Ovary (tissue), 9 donors: ENCODE measurements around the gene DISP1. TPM values are rescaled to one million over a fixed set of nuclear protein-coding genes. Genes with fewer than 3 reads are reported as not detected.

Experiments
- DNase-seq, 5 donors: peaks; one replicate each; pipeline ENCODE4 v3.0.0-alpha.2; 2019 to 2020
- H3K27ac ChIP-seq, 2 donors: fragments of 200-600 bp; one replicate each; pipeline versions ENCODE4 v1.5.1 to v1.8.0; 2019 to 2022
- H3K27me3 ChIP-seq: fragments of 200-600 bp; one replicate; pipeline ENCODE4 v1.8.0; 2022
- H3K36me3 ChIP-seq: fragments of 200-600 bp; sonication (generic); one replicate; pipeline ENCODE4 v1.5.1; 2019
- H3K4me1 ChIP-seq: one replicate; pipeline ENCODE4 v1.8.1; 2013; ENCODE audit warnings: mild to moderate bottlenecking, moderate library complexity; ENCODE audit not compliant: insufficient read depth
- H3K4me3 ChIP-seq: fragments of 200-600 bp; sonication (generic); one replicate; pipeline ENCODE4 v1.5.1; 2017
- H3K9me3 ChIP-seq, 2 donors: fragments of 200-600 bp in 1 of 2; sonication (generic) in 1 of 2; one replicate each; pipeline versions ENCODE4 v1.5.1 to v1.8.1; 2013 to 2019; ENCODE audit warnings: mild to moderate bottlenecking in 1 of 2, moderate library complexity in 1 of 2
- CTCF ChIP-seq, 3 donors: fragments of 450-650 bp in 2 of 3; fragments of 200-600 bp in 1 of 3; IDR thresholded peaks; one replicate each; pipeline versions ENCODE4 v1.5.1 to v1.8.0; 2016 to 2022; ENCODE audit warnings: antibody characterized with exemption in 3 of 3, mild to moderate bottlenecking in 1 of 3
- EP300 ChIP-seq: sonication (generic); formaldehyde crosslinking; IDR thresholded peaks from one replicate; pipeline ENCODE4 v1.6.1; 2017; ENCODE audit warnings: antibody characterized with exemption
- POLR2A ChIP-seq: fragments of 450-650 bp; IDR thresholded peaks from one replicate; pipeline ENCODE4 v1.6.1; 2017; ENCODE audit warnings: antibody characterized with exemption, mild to moderate bottlenecking, moderate library complexity
- WGBS, 3 donors: extraction: QIAGEN DNeasy Blood & Tissue Kit in 1 of 3; methylation state at CpG; one replicate each; pipeline versions ENCODE4 v1.1.5 to v1.1.7; 2013 to 2017; 5-methylcytosine and 5-hydroxymethylcytosine counted together
- intact Hi-C, 4 donors: fragments of 100-400 bp; cut with DNase I; formaldehyde crosslinking; loops; one replicate each; pipeline versions ENCODE4 v1.11.0 to v1.15.1; 2022 to 2023
- polyA plus RNA-seq, 2 donors: library from polyadenylated mRNA; stranded (reverse); fragments of 200-250 nt in 1 of 2; fragments of 350-450 nt in 1 of 2; fragmentation: Illumina TruSeq in 1 of 2; extraction: RNeasy Lipid Tissue Mini Kit (QIAGEN cat#74804) in 1 of 2; gene quantifications; one replicate each; pipeline ENCODE4 v1.2.3, GENCODE V29; 2013 to 2014
- total RNA-seq, 7 donors: library from RNA; depleted of rRNA in 2 of 7; stranded (reverse); fragments of >200 nt in 2 of 7; fragmentation: NEBNext Ultra II Directional in 3 of 7; extraction: Animal tissue kit (Norgen Biotek cat#: 25700) in 3 of 7; gene quantifications; one replicate each; pipeline versions ENCODE4 v1.1.0 to v1.2.4, GENCODE V29; 2016 to 2023
- donor health status: DM: no; HTN: no; CAD: no; lungs with moderate emphysema.
- donor health status: DM: no; HTN: no; CAD: no.
- donor health status: Bipolar disorder and iron deficiency.
- donor health status: DM: yes; HTN: yes; CAD: no.
- donor health status: DM: no; HTN: no; CAD: no.
- donor health status: DM: yes; HTN: yes; CAD: no.

DISP1 gene
- total and polyA plus RNA-seq, 9 donors: 3.7 to 12.5 (median 6.7) TPM

GRCh38 chr1:222798116-222798515 lies 16.7 kb upstream of the DISP1 start:
- no peak for TF ChIP-seq EP300
- no peak for TF ChIP-seq POLR2A
- no peak for TF ChIP-seq CTCF (IDR thresholded peaks at IDR 0.05)
- H3K9me3 ChIP-seq: no peaks in the 10 kb centered on the region
- H3K27me3 ChIP-seq: no peaks in the 10 kb centered on the region
- H3K4me1 ChIP-seq: no peaks in the 10 kb centered on the region
- no peak overlapping the region for H3K4me3 ChIP-seq
- H3K36me3 ChIP-seq: no peaks in the 10 kb centered on the region
- intact Hi-C loops: loop anchor here in 2 of 4 donors (5.0 to 10.0 kb wide), 2 partner anchors 284 to 887 kb away; no protein-coding TSS in a partner anchor
- no peak overlapping the region for H3K27ac ChIP-seq
- DNase-seq: no peak

GRCh38 chr1:222798975-222799374 lies 15.9 kb upstream of the DISP1 start:
- Histone ChIP-seq H3K9me3 (no peaks in the 10 kb centered on the region), H3K4me3 (no peak overlapping the region), H3K36me3 (no peaks in the 10 kb centered on the region), H3K27me3 (no peaks in the 10 kb centered on the region), H3K27ac (no peak overlapping the region), H3K4me1 (no peaks in the 10 kb centered on the region)
- TF ChIP-seq CTCF (IDR thresholded peaks at IDR 0.05) (no peak), POLR2A (no peak), EP300 (no peak)
- no peak for DNase-seq
- 85 to 94% (median 92%) methylated on average over 4 of the region's 4 CpGs for WGBS, 3 donors
- intact Hi-C loops: loop anchor here in 2 of 4 donors (5.0 to 10.0 kb wide), 2 partner anchors 283 to 886 kb away; no protein-coding TSS in a partner anchor

GRCh38 chr1:222801067-222801466 lies 13.8 kb upstream of the DISP1 start:
- Histone ChIP-seq H3K9me3 (no peaks in the 10 kb centered on the region), H3K4me1 (no peaks in the 10 kb centered on the region), H3K27me3 (no peaks in the 10 kb centered on the region), H3K27ac (no peak overlapping the region), H3K36me3 (no peaks in the 10 kb centered on the region), H3K4me3 (no peak overlapping the region)
- DNase-seq: no peak
- no peak for TF ChIP-seq POLR2A
- no peak for TF ChIP-seq CTCF (IDR thresholded peaks at IDR 0.05)
- TF ChIP-seq EP300: no peak
- intact Hi-C loops: no loop called here
- WGBS, 3 donors: 62 to 66% (median 63%) methylated on average over 4 of the region's 4 CpGs

- 81 to 85% (median 82%) methylated on average over 4 of the region's 4 CpGs for WGBS, 3 donors
Observed at GRCh38 chr1:222811671-222812070, 3.2 kb upstream of the DISP1 start.

More at GRCh38 chr1:222811671-222812070, 3.2 kb upstream of the DISP1 start:
- no peak overlapping the region for H3K4me3 ChIP-seq
- no peaks in the 10 kb centered on the region for H3K36me3 ChIP-seq
- H3K4me1 ChIP-seq: peaks cover 4% of the 10 kb centered on the region
- H3K27ac ChIP-seq: no peak overlapping the region
- no peaks in the 10 kb centered on the region for H3K27me3 ChIP-seq
- H3K9me3 ChIP-seq: no peaks in the 10 kb centered on the region
- intact Hi-C loops: no loop called here
- DNase-seq: no peak
- TF ChIP-seq POLR2A (no peak), EP300 (no peak), CTCF (IDR thresholded peaks at IDR 0.05) (no peak)
